ENCODE results near the gene KDELR3. TPM values are rescaled to one million over a fixed set of nuclear protein-coding genes. Genes with fewer than 3 reads are reported as not detected.

The KDELR3 gene
- total and polyA plus RNA-seq, 2 donors (not counting 3 experiments of a cell fraction or from before 2014, with no cell fraction given): 28.6 to 61.3 TPM

DNA sequence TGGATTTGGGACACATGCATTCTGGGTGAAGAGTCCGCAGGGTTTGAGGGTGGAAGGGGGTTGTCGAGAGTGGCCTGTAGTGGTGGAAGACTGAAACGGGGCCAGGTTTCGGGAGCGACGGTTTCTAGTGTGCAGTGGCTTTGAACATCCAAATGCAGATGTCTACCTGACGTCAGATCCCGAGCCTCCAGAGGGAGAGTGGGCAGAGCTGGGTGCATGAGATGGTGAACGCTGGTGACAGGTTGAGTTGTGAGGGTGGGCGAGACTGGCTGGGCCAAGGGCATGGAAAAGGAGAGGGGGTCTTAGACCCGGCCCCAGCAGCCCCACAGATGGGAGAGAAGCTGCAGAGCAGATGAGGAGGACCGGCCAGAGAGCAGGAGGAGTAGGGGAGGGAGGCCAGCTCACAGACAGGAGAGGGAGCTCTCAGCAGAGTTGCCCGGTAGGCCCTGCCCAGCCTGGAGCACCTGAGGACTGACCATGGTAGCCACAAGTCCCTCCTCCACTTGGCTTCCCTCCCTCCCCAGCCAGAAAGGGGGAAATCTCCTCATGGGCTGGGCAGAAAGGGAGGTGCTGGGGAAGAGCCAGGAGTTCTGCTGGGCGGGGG lies 27.0 kb upstream of the KDELR3 start:
- intact Hi-C loops (cut with micrococcal nuclease) (no loop called here), dilution Hi-C loops (cut with MboI; ENCODE audit: extremely low pct_ligation_motif_present, low sequenced_read_pairs) (no loop called here)
- no peaks in the 10 kb centered on the region for H3K36me3 ChIP-seq (ENCODE audit: control insufficient read depth in 2 of 2, extremely low read depth in 1 of 2, insufficient read depth in 2 of 2, low read length in 2 of 2)

More for the DNA sequence above, 27.0 kb upstream of the KDELR3 start:
- Histone ChIP-seq H3K27ac (ENCODE audit: insufficient read depth, low read depth, low read length) (no peak overlapping the region), H3K9ac (replicated peaks; ENCODE audit: extremely low read depth, insufficient read depth, low read length) (no peak overlapping the region), H3K9me1 (replicated peaks; ENCODE audit: control insufficient read depth, extremely low read depth, insufficient read depth, low read length) (no peaks in the 10 kb centered on the region), H3K27me3 (ENCODE audit: control insufficient read depth in 2 of 2, insufficient read depth in 2 of 2, low read length in 2 of 2) (peaks cover 4% of the 10 kb centered on the region in 2 experiments), H4K20me1 (replicated peaks; ENCODE audit: control insufficient read depth, extremely low read depth, insufficient read depth, low read length) (no peaks in the 10 kb centered on the region), H3K9me3 (replicated peaks; ENCODE audit: control insufficient read depth, insufficient read depth, low read length) (no peaks in the 10 kb centered on the region), H3K4me3 (replicated peaks in 1 of 3; ENCODE audit: insufficient read depth in 1 of 3, low read depth in 1 of 3, low read length in 3 of 3) (no peak overlapping the region), H3K79me2 (ENCODE audit: control insufficient read depth, insufficient read depth, low read length) (no peaks in the 10 kb centered on the region), H3K4me1 (ENCODE audit: control insufficient read depth, extremely low read depth, insufficient read depth, low read length) (no peaks in the 10 kb centered on the region), H3K4me2 (ENCODE audit: insufficient read depth, low read length) (no peak overlapping the region), H2AFZ (ENCODE audit: low read depth, low read length) (no peak overlapping the region)
- TF ChIP-seq, protein P1, sequence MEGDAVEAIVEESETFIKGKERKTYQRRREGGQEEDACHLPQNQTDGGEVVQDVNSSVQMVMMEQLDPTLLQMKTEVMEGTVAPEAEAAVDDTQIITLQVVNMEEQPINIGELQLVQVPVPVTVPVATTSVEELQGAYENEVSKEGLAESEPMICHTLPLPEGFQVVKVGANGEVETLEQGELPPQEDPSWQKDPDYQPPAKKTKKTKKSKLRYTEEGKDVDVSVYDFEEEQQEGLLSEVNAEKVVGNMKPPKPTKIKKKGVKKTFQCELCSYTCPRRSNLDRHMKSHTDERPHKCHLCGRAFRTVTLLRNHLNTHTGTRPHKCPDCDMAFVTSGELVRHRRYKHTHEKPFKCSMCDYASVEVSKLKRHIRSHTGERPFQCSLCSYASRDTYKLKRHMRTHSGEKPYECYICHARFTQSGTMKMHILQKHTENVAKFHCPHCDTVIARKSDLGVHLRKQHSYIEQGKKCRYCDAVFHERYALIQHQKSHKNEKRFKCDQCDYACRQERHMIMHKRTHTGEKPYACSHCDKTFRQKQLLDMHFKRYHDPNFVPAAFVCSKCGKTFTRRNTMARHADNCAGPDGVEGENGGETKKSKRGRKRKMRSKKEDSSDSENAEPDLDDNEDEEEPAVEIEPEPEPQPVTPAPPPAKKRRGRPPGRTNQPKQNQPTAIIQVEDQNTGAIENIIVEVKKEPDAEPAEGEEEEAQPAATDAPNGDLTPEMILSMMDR (IDR thresholded peaks at IDR 0.05; ENCODE audit: extremely low read depth in 1 of 2, insufficient read depth in 1 of 2, low read depth in 1 of 2, low read length in 2 of 2): no peak
- TF ChIP-seq FOS (IDR thresholded peaks at IDR 0.05; ENCODE audit: borderline replicate concordance, insufficient read depth, low read length) (no peak), JUN (IDR thresholded peaks at IDR 0.05; ENCODE audit: borderline replicate concordance, insufficient read depth, insufficient read length, low read depth) (no peak), EZH2 (IDR thresholded peaks at IDR 0.05; ENCODE audit: borderline replicate concordance, low read depth, low read length, severe bottlenecking) (no peak), GATA2 (IDR thresholded peaks at IDR 0.05; ENCODE audit: insufficient read depth, insufficient read length, low read depth, low read length) (no peak), POLR2A (IDR thresholded peaks at IDR 0.05; ENCODE audit: low read depth, low read length) (no peak), POLR2AphosphoS5 (IDR thresholded peaks at IDR 0.05; ENCODE audit: insufficient read depth, low read depth, low read length) (no peak), MYC (IDR thresholded peaks at IDR 0.05; ENCODE audit: low read depth, low read length) (no peak)
- TF ChIP-seq, protein P2, sequence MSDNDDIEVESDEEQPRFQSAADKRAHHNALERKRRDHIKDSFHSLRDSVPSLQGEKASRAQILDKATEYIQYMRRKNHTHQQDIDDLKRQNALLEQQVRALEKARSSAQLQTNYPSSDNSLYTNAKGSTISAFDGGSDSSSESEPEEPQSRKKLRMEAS (IDR thresholded peaks at IDR 0.05; ENCODE audit: insufficient read depth, insufficient read length): no peak
- ChIA-PET POLR2A (no interaction called here), CTCF (no interaction called here)
- no peak for DNase-seq (ENCODE audit: low read depth, low spot score)
- no TSS peak for BruUV-seq (replicated peaks)
- FAIRE-seq: no peak

Measured in endothelial cell of umbilical vein (primary cell).